ENCODE data around the gene BARD1. TPM values are rescaled to one million over a fixed set of nuclear protein-coding genes. Genes with fewer than 3 reads are reported as not detected.

Gene BARD1
- total RNA-seq: 10 to 100 TPM; 25.5 to 26.3 TPM

GRCh38 chr2:214808981-214809750, at the start of gene BARD1:
TSS of gene BARD1 (minus strand) at chr2:214809683. CDS start at chr2:214809569, 114 bp downstream.
- CTCF ChIA-PET: interaction anchor here (1.2 kb wide), 1 partner anchor 11 kb away, joined by 3 read pairs; no protein-coding TSS in a partner anchor

GRCh38 chr2:214856137-214856536, 46.7 kb upstream of the BARD1 start:
- intact Hi-C loops (cut with micrococcal nuclease): no loop called here
- CTCF ChIA-PET: no interaction called here
- no peak for DNase-seq
- no peak overlapping the region for H3K27ac Mint-ChIP-seq
- no peaks in the 10 kb centered on the region for H3K4me1 Mint-ChIP-seq (ENCODE audit: low read depth)
- H3K27me3 Mint-ChIP-seq: peaks cover 2% of the 10 kb centered on the region
- H3K4me3 Mint-ChIP-seq: no peak overlapping the region
- H3K9me3 Mint-ChIP-seq: no peaks in the 10 kb centered on the region
- POLR2A ChIA-PET: no interaction called here
- H3K36me3 Mint-ChIP-seq: no peaks in the 10 kb centered on the region

More at GRCh38 chr2:214808981-214809750, at the start of gene BARD1:
- Mint-ChIP-seq H3K36me3 (peaks cover 17% of the 10 kb centered on the region), H3K9me3 (no peaks in the 10 kb centered on the region), H3K4me3 (peak within 1 kb of the TSS; percentile 99), H3K27me3 (peaks cover 2% of the 10 kb centered on the region), H3K4me1 (ENCODE audit: low read depth) (peaks cover 32% of the 10 kb centered on the region), H3K27ac (peak within 1 kb of the TSS; percentile 99)
- POLR2A ChIA-PET: interaction anchor here (0.6 to 0.9 kb wide), 2 partner anchors 75 to 502 kb away, joined by 3 to 4 read pairs; no protein-coding TSS in a partner anchor
- DNase-seq: peak; percentile 67
- intact Hi-C loops (cut with micrococcal nuclease): loop anchor here (1.0 to 10.0 kb wide), 4 partner anchors 72 to 1525 kb away; partner anchors contain the start of genes ATIC, MREG and SPAG16

DNA sequence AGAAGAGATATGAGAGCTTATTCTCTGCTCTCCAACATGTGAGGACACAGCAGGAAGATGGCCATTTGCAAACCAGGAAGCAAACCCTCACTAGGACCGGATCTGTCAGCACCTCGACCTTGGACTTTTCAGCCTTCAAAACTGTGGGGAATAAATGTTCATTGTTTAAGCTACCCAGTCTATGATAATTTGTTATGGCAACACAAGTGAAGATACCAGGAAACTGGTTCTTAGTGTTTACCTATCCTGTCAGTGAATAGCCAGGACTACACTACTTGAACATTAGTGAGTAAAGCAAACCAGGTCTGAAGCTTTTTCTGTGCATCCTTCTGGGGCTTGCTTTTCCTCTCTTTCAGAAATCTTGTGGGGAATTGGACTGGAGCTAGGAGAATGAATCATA, 44.4 kb upstream of the BARD1 start:
- Mint-ChIP-seq H3K4me3 (no peak overlapping the region), H3K4me1 (ENCODE audit: low read depth) (no peaks in the 10 kb centered on the region), H3K27me3 (peaks cover 1% of the 10 kb centered on the region), H3K9me3 (no peaks in the 10 kb centered on the region), H3K36me3 (no peaks in the 10 kb centered on the region), H3K27ac (no peak overlapping the region)
- CTCF ChIA-PET: no interaction called here
- intact Hi-C loops (cut with micrococcal nuclease): no loop called here
- DNase-seq: no peak
- POLR2A ChIA-PET: no interaction called here

- no peak overlapping the region for H3K4me3 Mint-ChIP-seq
- no peak for DNase-seq
- no peaks in the 10 kb centered on the region for H3K4me1 Mint-ChIP-seq (ENCODE audit: low read depth)
- no peaks in the 10 kb centered on the region for H3K9me3 Mint-ChIP-seq
- H3K27ac Mint-ChIP-seq: no peak overlapping the region
- ChIA-PET POLR2A (no interaction called here), CTCF (no interaction called here)
- no peaks in the 10 kb centered on the region for H3K36me3 Mint-ChIP-seq
- intact Hi-C loops (cut with micrococcal nuclease): no loop called here
- no peaks in the 10 kb centered on the region for H3K27me3 Mint-ChIP-seq
Measured at GRCh38 chr2:214843823-214844222, 34.3 kb upstream of the BARD1 start.

- H3K27me3 Mint-ChIP-seq: no peaks in the 10 kb centered on the region
- no peaks in the 10 kb centered on the region for H3K4me1 Mint-ChIP-seq (ENCODE audit: low read depth)
- H3K9me3 Mint-ChIP-seq: no peaks in the 10 kb centered on the region
- ChIA-PET CTCF (no interaction called here), POLR2A (no interaction called here)
- no peak overlapping the region for H3K4me3 Mint-ChIP-seq
- no peak for DNase-seq
- intact Hi-C loops (cut with micrococcal nuclease): no loop called here
- H3K27ac Mint-ChIP-seq: no peak overlapping the region
- H3K36me3 Mint-ChIP-seq: no peaks in the 10 kb centered on the region
Measured at GRCh38 chr2:214839464-214839863, 30.0 kb upstream of the BARD1 start.

- DNase-seq: no peak
- H3K4me3 Mint-ChIP-seq: no peak overlapping the region
- H3K27ac Mint-ChIP-seq: no peak overlapping the region
- H3K36me3 Mint-ChIP-seq: no peaks in the 10 kb centered on the region
- H3K9me3 Mint-ChIP-seq: no peaks in the 10 kb centered on the region
- no peaks in the 10 kb centered on the region for H3K27me3 Mint-ChIP-seq
- CTCF ChIA-PET: no interaction called here
- POLR2A ChIA-PET: no interaction called here
- intact Hi-C loops (cut with micrococcal nuclease): no loop called here
- no peaks in the 10 kb centered on the region for H3K4me1 Mint-ChIP-seq (ENCODE audit: low read depth)
Measured at GRCh38 chr2:214837466-214837865, 28.0 kb upstream of the BARD1 start.

DNA sequence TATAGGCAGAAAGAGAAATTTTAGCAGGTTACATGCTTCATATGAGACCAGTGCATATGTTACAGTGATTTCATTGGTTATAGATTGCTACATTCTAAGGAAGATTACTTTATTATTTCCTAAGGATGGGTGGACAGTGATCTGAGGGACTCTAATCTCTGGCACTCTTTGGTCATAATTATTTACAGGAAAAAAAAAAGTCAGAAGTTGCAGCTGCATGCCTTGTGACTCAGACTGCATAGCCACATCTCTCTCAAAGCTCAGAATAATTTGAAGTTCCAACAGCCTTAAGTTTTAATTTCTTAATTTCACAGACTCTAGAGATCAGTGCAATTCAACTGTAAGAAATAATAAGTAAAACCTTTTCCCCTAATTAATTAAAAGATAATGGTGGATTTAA, 27.1 kb upstream of the BARD1 start:
- ChIA-PET POLR2A (no interaction called here), CTCF (no interaction called here)
- Mint-ChIP-seq H3K27ac (no peak overlapping the region), H3K27me3 (no peaks in the 10 kb centered on the region), H3K9me3 (no peaks in the 10 kb centered on the region), H3K36me3 (no peaks in the 10 kb centered on the region), H3K4me3 (no peak overlapping the region), H3K4me1 (ENCODE audit: low read depth) (no peaks in the 10 kb centered on the region)
- intact Hi-C loops (cut with micrococcal nuclease): no loop called here
- no peak for DNase-seq

GRCh38 chr2:214830794-214831346, 21.4 kb upstream of the BARD1 start:
- POLR2A ChIA-PET: no interaction called here
- DNase-seq: no peak
- H3K9me3 Mint-ChIP-seq: no peaks in the 10 kb centered on the region
- H3K4me3 Mint-ChIP-seq: no peak overlapping the region
- no peak overlapping the region for H3K27ac Mint-ChIP-seq
- CTCF ChIA-PET: no interaction called here
- no peaks in the 10 kb centered on the region for H3K27me3 Mint-ChIP-seq
- H3K36me3 Mint-ChIP-seq: no peaks in the 10 kb centered on the region
- no peaks in the 10 kb centered on the region for H3K4me1 Mint-ChIP-seq (ENCODE audit: low read depth)
- intact Hi-C loops (cut with micrococcal nuclease): no loop called here

GRCh38 chr2:214816008-214816533, 6.6 kb upstream of the BARD1 start:
- intact Hi-C loops (cut with micrococcal nuclease): no loop called here
- ChIA-PET POLR2A (no interaction called here), CTCF (no interaction called here)
- H3K36me3 Mint-ChIP-seq: no peaks in the 10 kb centered on the region
- H3K27me3 Mint-ChIP-seq: peaks cover 5% of the 10 kb centered on the region
- no peak overlapping the region for H3K4me3 Mint-ChIP-seq
- H3K27ac Mint-ChIP-seq: no peak overlapping the region
- no peaks in the 10 kb centered on the region for H3K9me3 Mint-ChIP-seq
- DNase-seq: no peak
- H3K4me1 Mint-ChIP-seq (ENCODE audit: low read depth): no peaks in the 10 kb centered on the region

DNA sequence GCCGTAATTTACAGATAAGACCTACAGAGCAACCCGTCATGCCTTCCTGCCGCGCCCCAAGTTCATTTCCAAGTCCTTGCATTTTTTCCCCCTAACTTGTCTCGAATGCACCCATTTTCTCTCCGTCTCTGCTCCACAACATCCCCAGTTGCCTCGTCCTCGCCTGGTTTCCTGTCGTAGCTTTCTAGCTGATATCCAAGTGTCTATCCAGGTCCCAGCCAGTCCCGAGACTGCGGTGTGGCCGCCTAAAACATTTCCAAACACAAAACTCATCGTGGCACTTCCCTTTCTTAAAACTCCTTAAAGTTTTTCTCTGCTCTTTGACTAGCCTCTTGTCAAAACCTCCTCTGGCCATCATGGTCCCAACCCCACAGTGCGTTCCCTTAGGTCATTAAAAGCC, 1.2 kb upstream of the BARD1 start:
- Mint-ChIP-seq H3K36me3 (peaks cover 9% of the 10 kb centered on the region), H3K4me1 (ENCODE audit: low read depth) (peaks cover 27% of the 10 kb centered on the region), H3K9me3 (no peaks in the 10 kb centered on the region), H3K27ac (no peak overlapping the region), H3K27me3 (peaks cover 3% of the 10 kb centered on the region), H3K4me3 (peak overlapping the region; percentile 99)
- ChIA-PET POLR2A (no interaction called here), CTCF (no interaction called here)
- intact Hi-C loops (cut with micrococcal nuclease): no loop called here
- no peak for DNase-seq

DNA sequence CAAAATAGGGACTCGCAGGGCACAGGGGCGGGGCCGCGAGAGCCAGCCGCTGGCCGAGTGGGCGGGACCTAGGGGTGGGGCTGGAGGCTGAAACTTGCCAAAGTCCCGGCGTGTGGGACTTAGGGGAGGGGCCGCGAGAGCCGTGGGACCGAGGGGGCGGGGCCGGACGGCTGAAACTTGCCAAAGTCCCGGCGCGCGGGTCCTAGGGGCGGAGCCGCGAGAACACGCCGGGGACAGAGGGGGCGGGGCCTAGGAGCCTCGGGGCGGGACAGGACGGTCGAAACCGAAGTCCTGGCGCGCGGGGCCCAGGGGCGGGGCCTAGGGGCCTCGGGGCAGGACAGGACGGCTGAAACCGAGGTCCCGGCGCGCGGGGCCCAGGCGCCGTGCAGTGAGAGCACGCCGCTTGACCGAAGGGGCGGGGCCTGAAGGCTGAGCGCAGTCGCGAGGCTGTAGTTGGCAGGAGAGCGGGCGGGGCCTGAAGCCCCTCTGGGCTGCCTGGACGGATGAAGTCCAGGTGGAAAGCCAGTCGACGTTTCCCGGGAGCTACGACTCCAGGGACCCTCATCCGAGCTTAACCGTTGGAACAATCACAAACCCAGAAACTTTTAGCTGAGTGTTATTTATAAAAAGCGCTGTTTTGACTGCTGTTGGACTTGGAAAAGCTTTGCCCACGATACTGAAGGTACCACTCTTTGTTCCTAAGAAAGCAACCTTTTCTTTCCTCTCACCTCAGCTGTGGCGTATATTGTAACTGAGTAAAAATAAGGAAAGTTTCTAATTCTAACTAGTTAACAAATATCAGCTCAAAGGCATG, 475 bp upstream of the BARD1 start:
- intact Hi-C loops (cut with micrococcal nuclease): loop anchor here (1.0 to 10.0 kb wide), 4 partner anchors 73 to 1526 kb away; partner anchors contain the start of genes ATIC, MREG and SPAG16
- Mint-ChIP-seq H3K27ac (peak overlapping the region; percentile 99), H3K27me3 (peaks cover 3% of the 10 kb centered on the region), H3K9me3 (no peaks in the 10 kb centered on the region), H3K4me1 (ENCODE audit: low read depth) (peaks cover 32% of the 10 kb centered on the region), H3K4me3 (peak overlapping the region; percentile 99), H3K36me3 (peaks cover 13% of the 10 kb centered on the region)
- DNase-seq: peak; percentile 100
- ChIA-PET CTCF (no interaction called here), POLR2A (interaction anchor here (0.9 kb wide), 1 partner anchor 501 kb away, joined by 3 read pairs; no protein-coding TSS in a partner anchor)

DNA sequence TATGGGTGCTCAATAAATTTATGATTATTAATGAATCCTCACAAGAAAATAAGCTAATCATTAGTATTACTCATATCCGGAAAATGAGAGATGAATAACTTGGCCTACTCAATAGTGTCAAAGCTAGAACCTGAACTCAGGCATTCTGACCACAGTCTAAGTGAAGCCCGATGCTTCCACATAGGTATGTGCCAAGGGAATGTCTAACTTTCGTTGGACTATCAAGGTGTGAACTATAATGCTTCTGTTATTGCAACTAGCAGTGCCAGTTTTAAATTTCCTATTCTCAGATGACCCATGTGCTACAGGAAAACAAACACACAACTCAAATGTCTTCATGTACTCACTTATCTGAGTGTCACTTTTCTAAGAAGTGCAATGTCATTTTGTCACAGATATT, 1.8 kb downstream of the BARD1 start:
- CTCF ChIA-PET: no interaction called here
- no peaks in the 10 kb centered on the region for H3K27me3 Mint-ChIP-seq
- peaks cover 20% of the 10 kb centered on the region for H3K36me3 Mint-ChIP-seq
- H3K27ac Mint-ChIP-seq: peak overlapping the region; percentile 99
- H3K4me3 Mint-ChIP-seq: peak overlapping the region; percentile 99
- intact Hi-C loops (cut with micrococcal nuclease): loop anchor here (5.0 to 10.0 kb wide), 2 partner anchors 70 to 1207 kb away; partner anchors contain the start of gene MREG
- no peaks in the 10 kb centered on the region for H3K9me3 Mint-ChIP-seq
- H3K4me1 Mint-ChIP-seq (ENCODE audit: low read depth): peaks cover 32% of the 10 kb centered on the region
- POLR2A ChIA-PET: no interaction called here
- DNase-seq: no peak

Data from activated CD4-positive, alpha-beta memory T cell treated with anti-CD3 and anti-CD28 coated beads for 36 hours (primary cell).